Neuronal stem cell (in vitro differentiated cells): Measurements from ENCODE around the gene TMEM132C.
"Not testable (repeated sequence)": the region's sequence is repeated elsewhere in the genome, so short reads cannot be mapped to it uniquely, and the experiment has no call there.

Source experiments
- DNase-seq: peaks from one replicate; pipeline ENCODE4 v3.0.0-alpha.2; 2013; ENCODE audit warnings: low spot score
- H2AFZ ChIP-seq: one replicate; pipeline ENCODE4 v1.6.1; 2013; ENCODE audit warnings: mild to moderate bottlenecking, low read length, inconsistent platforms
- H2AK5ac ChIP-seq: 2 replicates; pipeline ENCODE4 v1.6.1; 2013; ENCODE audit warnings: low read depth, mild to moderate bottlenecking, inconsistent platforms, low read length, moderate library complexity, mixed read lengths
- H2BK120ac ChIP-seq: 2 replicates; pipeline ENCODE4 v1.6.1; 2013; ENCODE audit warnings: low read depth, mild to moderate bottlenecking, inconsistent platforms, low read length, moderate library complexity, mixed read lengths
- H2BK12ac ChIP-seq: one replicate; pipeline ENCODE4 v1.6.1; 2013; ENCODE audit warnings: low read length, inconsistent platforms
- H2BK15ac ChIP-seq: 2 replicates; pipeline ENCODE4 v1.6.1; 2013; ENCODE audit warnings: mild to moderate bottlenecking, low read length, inconsistent platforms, mixed read lengths
- H2BK5ac ChIP-seq: one replicate; pipeline ENCODE4 v1.6.1; 2013; ENCODE audit warnings: inconsistent platforms, mild to moderate bottlenecking, low read length, moderate library complexity
- H3K14ac ChIP-seq: one replicate; pipeline ENCODE4 v1.6.1; 2013; ENCODE audit warnings: low read length, inconsistent platforms
- H3K18ac ChIP-seq: 2 replicates; pipeline ENCODE4 v1.6.1; 2013; ENCODE audit warnings: low read length, inconsistent platforms
- H3K23ac ChIP-seq: 2 replicates; pipeline ENCODE4 v1.6.1; 2013; ENCODE audit warnings: low read depth, mild to moderate bottlenecking, mixed read lengths, low read length, inconsistent platforms; ENCODE audit not compliant: poor library complexity
- H3K27ac ChIP-seq: replicated peaks from 3 replicates; pipeline ENCODE4 v1.5.1; 2013; ENCODE audit warnings: low read length, inconsistent platforms
- H3K27me3 ChIP-seq, 3 experiments: 2 replicates each; pipeline ENCODE4 v1.6.1; 2013; ENCODE audit warnings: low read length in 3 of 3, mild to moderate bottlenecking in 2 of 3, inconsistent platforms in 1 of 3, low read depth in 1 of 3, mixed read lengths in 1 of 3, moderate library complexity in 1 of 3; ENCODE audit not compliant: control insufficient read depth in 3 of 3, insufficient read depth in 3 of 3
- H3K36me3 ChIP-seq, 2 donors: replicated peaks in 1 of 2; 2 replicates each; pipeline ENCODE4 v1.6.1; 2013; ENCODE audit warnings: low read length in 2 of 2; ENCODE audit not compliant: control insufficient read depth in 2 of 2, insufficient read depth in 2 of 2
- H3K4ac ChIP-seq: 2 replicates; pipeline ENCODE4 v1.6.1; 2013; ENCODE audit warnings: inconsistent platforms, mild to moderate bottlenecking, low read length, moderate library complexity
- H3K4me1 ChIP-seq, 2 donors: 1 replicate in 1 of 2; 2 replicates in 1 of 2; pipeline ENCODE4 v1.6.1; 2013; ENCODE audit warnings: low read length in 2 of 2, low read depth in 1 of 2; ENCODE audit not compliant: control insufficient read depth in 2 of 2, insufficient read depth in 1 of 2
- H3K4me2 ChIP-seq: one replicate; pipeline ENCODE4 v1.6.1; 2013; ENCODE audit warnings: mild to moderate bottlenecking, low read length, inconsistent platforms; ENCODE audit not compliant: insufficient read depth, poor library complexity, severe bottlenecking
- H3K4me3 ChIP-seq, 2 donors: 2 replicates each; pipeline ENCODE4 v1.5.1; 2013; ENCODE audit warnings: low read length in 2 of 2, mild to moderate bottlenecking in 2 of 2, inconsistent platforms in 1 of 2, moderate library complexity in 1 of 2
- H3K79me1 ChIP-seq: one replicate; pipeline ENCODE4 v1.6.1; 2013; ENCODE audit warnings: low read depth, mild to moderate bottlenecking, inconsistent platforms, low read length, moderate library complexity
- H3K9ac ChIP-seq: one replicate; pipeline ENCODE4 v1.6.1; 2013; ENCODE audit warnings: mild to moderate bottlenecking, low read depth, low read length, inconsistent platforms; ENCODE audit not compliant: poor library complexity
- H3K9me3 ChIP-seq, 2 donors: replicated peaks in 1 of 2; 2 replicates each; pipeline versions ENCODE3 to v1.6.1; 2013; ENCODE audit warnings: low read length in 2 of 2, mild to moderate bottlenecking in 2 of 2, inconsistent platforms in 1 of 2, low read depth in 1 of 2, mixed read lengths in 1 of 2, moderate library complexity in 1 of 2; ENCODE audit not compliant: control insufficient read depth in 2 of 2, insufficient read depth in 1 of 2
- H4K8ac ChIP-seq: one replicate; pipeline ENCODE4 v1.6.1; 2013; ENCODE audit warnings: low read depth, mild to moderate bottlenecking, inconsistent platforms, low read length, moderate library complexity
- H4K91ac ChIP-seq: one replicate; pipeline ENCODE4 v1.6.1; 2013; ENCODE audit warnings: low read length, low read depth, mild to moderate bottlenecking, inconsistent platforms; ENCODE audit not compliant: poor library complexity
- WGBS, 2 donors: extraction: QIAGEN DNeasy Blood & Tissue Kit; methylation state at CpG; one replicate each; pipeline ENCODE4 v1.1.7; 2013; ENCODE audit warnings: missing lambda C conversion rate in 2 of 2, mixed read lengths in 1 of 2; ENCODE audit not compliant: insufficient read length in 2 of 2, insufficient replicate concordance in 1 of 2; ENCODE audit errors: extremely low coverage in 2 of 2; 5-methylcytosine and 5-hydroxymethylcytosine counted together

Gene TMEM132C

DNA sequence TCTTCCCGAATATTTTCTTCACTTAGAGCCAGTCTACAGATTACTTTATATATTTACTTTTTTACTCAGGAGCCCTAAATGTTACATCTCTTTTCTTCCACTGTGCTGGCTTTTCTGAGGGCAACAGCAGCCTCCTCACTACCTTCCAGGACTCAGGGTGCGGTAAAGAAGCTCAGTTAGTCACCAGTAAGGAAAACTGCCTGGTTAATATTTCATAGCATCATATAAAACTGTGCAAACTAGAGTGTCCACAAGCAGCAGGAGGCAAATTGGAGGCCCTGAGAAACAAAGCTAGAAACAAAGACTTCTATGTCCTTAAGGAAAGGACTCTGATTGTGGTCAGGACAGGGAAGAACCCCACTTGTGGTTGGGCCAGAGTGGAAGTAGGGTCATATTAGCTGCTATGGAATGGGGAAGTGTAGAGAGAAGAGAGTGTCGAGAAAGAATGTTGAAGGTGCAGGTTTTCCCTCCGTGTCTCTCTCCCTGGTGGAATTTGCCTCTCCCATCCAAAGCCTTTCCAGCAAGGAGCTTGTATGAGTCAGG, 336.7 kb downstream of the TMEM132C start:
- H2BK15ac ChIP-seq = no peak overlapping the region
- H3K27me3 ChIP-seq = peaks cover 0 to 2% (median 0%) of the 10 kb centered on the region in 3 experiments
- peaks cover 4 to 10% of the 10 kb centered on the region in 2 donors for H3K4me1 ChIP-seq
- no peaks in the 10 kb centered on the region for H3K9me3 ChIP-seq
- no peak overlapping the region for H4K8ac ChIP-seq
- no peak overlapping the region for H2AK5ac ChIP-seq
- no peak overlapping the region for H3K4ac ChIP-seq
- H3K4me2 ChIP-seq = no peak overlapping the region
- H3K18ac ChIP-seq = no peak overlapping the region
- no peak for DNase-seq
- H2BK120ac ChIP-seq = no peak overlapping the region
- no peak overlapping the region for H3K4me3 ChIP-seq
- no peaks in the 10 kb centered on the region for H3K79me1 ChIP-seq
- no peak overlapping the region for H2BK12ac ChIP-seq
- WGBS, 2 donors = 100% methylated on average over 1 of the region's 4 CpGs; no CpG with 5 or more reads in 1 of the 2 donors
- H3K14ac ChIP-seq = no peak overlapping the region
- H3K23ac ChIP-seq = no peak overlapping the region
- H2BK5ac ChIP-seq = no peak overlapping the region
- no peaks in the 10 kb centered on the region for H3K36me3 ChIP-seq
- no peak overlapping the region for H3K27ac ChIP-seq
- no peak overlapping the region for H2AFZ ChIP-seq
- H4K91ac ChIP-seq = no peak overlapping the region
- no peak overlapping the region for H3K9ac ChIP-seq

GRCh38 chr12:128604219-128604618, 337.2 kb downstream of the TMEM132C start:
- H3K4me3 ChIP-seq, H3K18ac ChIP-seq, H3K14ac ChIP-seq, H3K79me1 ChIP-seq, H2BK120ac ChIP-seq, H3K27me3 ChIP-seq, H4K91ac ChIP-seq, DNase-seq, H2AK5ac ChIP-seq, H3K4me2 ChIP-seq, H3K27ac ChIP-seq, H3K4ac ChIP-seq, H4K8ac ChIP-seq, H3K36me3 ChIP-seq, H2BK15ac ChIP-seq, H3K9ac ChIP-seq, H2AFZ ChIP-seq, H2BK12ac ChIP-seq, H3K4me1 ChIP-seq, H3K9me3 ChIP-seq, H3K23ac ChIP-seq, H2BK5ac ChIP-seq: not testable (repeated sequence)
- 100% methylated on average over 1 of the region's 1 CpG for WGBS, 2 donors

DNA sequence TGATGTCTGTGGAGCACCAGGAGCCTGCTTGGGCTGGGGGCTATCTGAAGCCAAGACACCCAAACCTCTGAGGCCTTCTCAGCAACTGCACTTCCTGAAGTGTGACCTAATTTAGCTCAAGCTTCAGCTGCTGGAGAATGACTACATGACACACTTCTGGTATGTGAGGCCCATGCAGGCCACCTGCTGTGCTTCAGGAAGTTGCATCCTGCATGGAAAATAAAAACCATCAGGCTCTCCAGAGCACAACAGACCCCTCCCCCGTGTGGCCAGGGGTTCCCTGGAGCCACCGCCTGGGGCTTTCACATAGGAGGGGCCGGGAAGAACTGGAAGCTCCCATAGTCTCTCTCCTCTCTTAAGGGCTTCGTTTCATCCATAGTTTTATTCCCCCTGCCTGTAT, 339.1 kb downstream of the TMEM132C start:
- Histone ChIP-seq H3K9ac (no peak overlapping the region), H3K23ac (no peak overlapping the region)
- WGBS, 2 donors = no CpG with 5 or more reads among the region's 4 CpGs

GRCh38 chr12:128606538-128606937, 339.6 kb downstream of the TMEM132C start:
- Histone ChIP-seq H3K79me1 (no peaks in the 10 kb centered on the region), H3K14ac (no peak overlapping the region), H3K23ac (no peak overlapping the region), H3K27me3 (no peaks in the 10 kb centered on the region), H3K4me2 (no peak overlapping the region), H2AFZ (no peak overlapping the region), H3K9me3 (no peaks in the 10 kb centered on the region), H3K36me3 (no peaks in the 10 kb centered on the region), H2BK120ac (no peak overlapping the region), H2AK5ac (no peak overlapping the region), H3K4me1 (peaks cover 4 to 21% of the 10 kb centered on the region in 2 donors), H3K27ac (no peak overlapping the region), H4K91ac (no peak overlapping the region), H3K9ac (no peak overlapping the region), H3K18ac (no peak overlapping the region), H4K8ac (no peak overlapping the region), H2BK5ac (no peak overlapping the region), H2BK15ac (no peak overlapping the region), H3K4ac (no peak overlapping the region), H3K4me3 (no peak overlapping the region), H2BK12ac (no peak overlapping the region)
- no CpG with 5 or more reads among the region's 3 CpGs for WGBS, 2 donors
- DNase-seq = no peak

More for the DNA sequence above, 339.1 kb downstream of the TMEM132C start:
- Histone ChIP-seq H3K27me3 (no peaks in the 10 kb centered on the region), H2BK12ac (no peak overlapping the region), H3K79me1 (no peaks in the 10 kb centered on the region), H3K18ac (no peak overlapping the region), H2BK120ac (no peak overlapping the region), H3K4me3 (no peak overlapping the region), H2BK5ac (no peak overlapping the region), H2AFZ (no peak overlapping the region), H2AK5ac (no peak overlapping the region), H3K9me3 (no peaks in the 10 kb centered on the region), H4K8ac (no peak overlapping the region), H3K27ac (no peak overlapping the region), H3K4me2 (no peak overlapping the region), H2BK15ac (no peak overlapping the region), H3K4me1 (peaks cover 4 to 17% of the 10 kb centered on the region in 2 donors), H3K14ac (no peak overlapping the region), H4K91ac (no peak overlapping the region), H3K36me3 (no peaks in the 10 kb centered on the region), H3K4ac (no peak overlapping the region)
- no peak for DNase-seq
